ENCODE results near the gene COPS8.

GRCh38 chr2:237059155-237059875, 26.4 kb upstream of the COPS8 start:
- TF ChIP-seq CTCF (IDR thresholded peaks at IDR 0.05) (no peak), POLR2AphosphoS5 (IDR thresholded peaks at IDR 0.05; ENCODE audit: insufficient read depth in 1 of 2, low read depth in 1 of 2) (no peak), POLR2A (IDR thresholded peaks at IDR 0.05) (no peak)
